Embryonic facial prominence (tissue), 1 donor: ENCODE measurements around the gene ORM1.
"Not testable (repeated sequence)": the region's sequence is repeated elsewhere in the genome, so short reads cannot be mapped to it uniquely, and the experiment has no call there.

Experiments
- DNase-seq: peaks from one replicate; pipeline ENCODE4 v3.0.0-alpha.2; 2016; ENCODE audit errors: extremely low spot score

The ORM1 gene

GRCh38 chr9:114308361-114308950 lies 14.4 kb upstream of the ORM1 start:
- DNase-seq, result no peak

DNA sequence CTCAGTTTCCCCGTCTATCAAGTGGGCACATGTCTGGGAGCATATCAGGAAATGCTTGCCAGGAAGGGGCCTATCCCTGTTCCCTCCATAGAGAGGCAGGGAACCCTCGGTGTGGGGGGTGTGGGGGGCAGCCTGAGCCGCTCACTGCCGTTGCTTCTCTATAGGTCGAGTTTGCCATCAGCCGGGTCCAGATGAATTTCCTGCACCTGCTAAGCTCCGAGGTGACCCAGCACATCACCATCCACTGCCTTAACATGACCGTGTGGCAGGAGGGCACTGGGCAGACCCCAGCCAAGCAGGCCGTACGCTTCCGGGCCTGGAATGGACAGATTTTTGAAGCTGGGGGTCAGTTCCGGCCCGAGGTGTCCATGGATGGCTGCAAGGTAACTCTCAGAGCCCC lies 13.8 kb upstream of the ORM1 start:
- DNase-seq, result no peak

GRCh38 chr9:114310471-114311450 lies 12.1 kb upstream of the ORM1 start:
- no peak for DNase-seq

GRCh38 chr9:114311571-114312512 lies 11.1 kb upstream of the ORM1 start:
- no peak for DNase-seq

GRCh38 chr9:114312513-114312875 lies 10.4 kb upstream of the ORM1 start:
- DNase-seq, result no peak

DNA sequence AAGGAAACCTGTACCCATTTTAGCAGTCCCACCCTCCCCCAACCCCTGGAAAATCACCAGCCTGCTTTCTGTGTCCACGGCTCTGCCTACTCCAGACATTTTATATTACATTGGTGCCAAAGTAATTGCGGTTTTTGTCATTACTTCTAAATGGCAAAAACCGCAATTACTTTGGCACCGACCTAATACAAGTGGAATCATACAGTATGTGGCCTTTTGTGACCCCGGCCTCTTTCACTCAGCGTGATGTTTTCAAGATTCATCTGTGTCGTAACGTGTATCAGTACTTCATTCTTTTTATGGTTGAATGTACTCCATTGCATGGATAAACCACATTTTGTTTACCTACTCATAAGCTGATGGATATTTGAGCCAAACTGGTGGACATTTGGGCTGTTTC lies 9.7 kb upstream of the ORM1 start:
- no peak for DNase-seq

DNA sequence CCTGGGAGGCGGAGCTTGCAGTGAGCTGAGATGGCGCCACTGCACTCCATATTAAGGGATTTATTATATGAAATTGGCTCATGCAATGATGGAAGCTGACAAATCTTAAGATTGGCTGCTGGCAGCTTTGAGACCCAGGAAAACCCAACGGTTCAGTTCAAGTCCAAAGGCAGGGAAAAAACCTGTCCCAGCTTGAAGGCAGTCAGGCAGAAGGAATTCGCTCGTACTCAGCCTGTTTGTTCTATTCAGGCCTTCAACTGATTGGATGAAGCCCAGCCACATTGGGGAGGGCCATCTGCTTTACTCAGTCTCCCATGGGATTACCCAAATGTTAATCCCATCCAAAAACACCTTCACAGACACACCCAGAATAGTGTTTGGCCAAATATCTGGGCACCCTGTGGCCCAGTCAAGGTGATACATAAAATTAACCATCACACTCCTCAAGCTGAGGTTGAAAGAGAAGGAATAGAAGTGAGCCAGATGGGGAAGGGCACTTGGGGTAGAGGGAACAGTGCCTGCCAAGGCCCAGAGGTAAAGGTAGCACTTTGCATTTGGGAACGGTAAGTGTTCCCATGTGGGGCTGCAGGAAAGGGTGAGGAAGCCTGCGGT lies 8.5 kb upstream of the ORM1 start:
- DNase-seq, result no peak

DNA sequence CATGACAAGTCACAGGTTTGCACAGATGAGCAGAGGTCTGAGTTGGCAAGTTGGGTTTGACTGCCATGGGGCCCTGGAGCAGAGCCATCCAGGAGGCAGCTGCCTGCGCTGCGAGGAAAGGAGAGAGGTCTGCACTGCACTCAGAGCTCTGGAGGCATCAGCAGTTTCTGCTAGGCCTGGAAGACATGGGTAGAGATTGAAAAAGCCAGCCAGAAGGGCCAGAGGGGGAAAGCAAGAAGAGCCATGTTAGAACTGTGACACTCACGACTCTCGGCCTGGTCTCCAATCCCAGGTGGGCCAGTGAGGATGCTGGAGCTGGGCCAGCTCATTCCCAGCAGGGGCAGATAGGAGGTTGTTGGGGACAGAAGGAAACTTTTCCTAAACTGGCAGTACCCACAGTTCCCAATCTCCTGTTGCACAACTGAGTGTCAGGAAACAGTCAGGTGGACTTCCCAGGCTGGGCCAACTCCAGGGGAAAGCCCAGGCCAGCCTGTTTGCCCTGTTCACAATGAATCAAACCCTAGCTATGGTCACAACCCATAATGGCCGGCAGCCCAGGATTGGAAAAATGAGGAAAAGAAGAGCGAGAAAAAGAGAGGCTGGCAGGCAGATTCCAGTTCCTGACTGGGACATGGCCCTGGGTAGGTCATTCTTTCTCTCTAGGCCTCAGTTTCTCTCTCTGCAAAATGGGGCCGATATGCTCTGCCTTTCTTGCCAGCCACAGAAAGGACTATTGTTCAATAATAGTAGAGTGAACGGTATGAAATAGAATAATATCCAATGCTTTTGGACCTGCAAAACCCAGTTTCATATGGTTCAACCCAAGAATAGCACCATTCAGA lies 7.8 kb upstream of the ORM1 start:
- no peak for DNase-seq

GRCh38 chr9:114315723-114316363 lies 7.1 kb upstream of the ORM1 start:
- no peak for DNase-seq

DNA sequence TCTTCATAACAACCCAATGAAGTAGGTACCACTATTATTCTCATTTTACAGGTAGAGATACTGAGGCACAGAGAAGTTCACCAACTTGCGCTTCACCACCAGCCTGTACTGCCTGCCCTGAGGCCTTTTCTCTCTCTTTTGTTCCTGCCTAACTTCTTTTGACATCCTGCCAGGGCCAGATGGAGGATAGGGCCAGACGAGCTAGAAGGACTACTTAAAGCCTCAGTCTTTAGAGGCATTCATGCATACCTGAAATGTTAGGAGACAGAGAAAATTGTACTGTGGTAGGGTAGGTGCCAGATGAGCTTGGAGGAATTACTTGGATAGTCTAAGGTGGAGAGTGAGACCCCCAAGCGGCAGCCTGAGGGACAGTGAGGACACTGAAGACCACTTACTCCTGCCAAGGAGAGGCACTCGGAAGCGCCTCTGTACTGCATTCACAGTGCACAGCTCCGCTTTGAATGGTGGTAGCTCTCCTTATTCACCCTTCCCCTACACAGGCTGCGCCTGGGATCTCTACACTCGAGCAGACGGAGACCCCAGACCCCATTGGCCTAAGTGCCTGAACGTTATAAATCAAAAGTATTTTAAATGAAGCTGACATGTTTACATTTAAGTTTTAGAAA lies 6.2 kb upstream of the ORM1 start:
- no peak for DNase-seq

- no peak for DNase-seq
These were observed 5.1 kb upstream of the ORM1 start for GRCh38 chr9:114317665-114318357.

DNA sequence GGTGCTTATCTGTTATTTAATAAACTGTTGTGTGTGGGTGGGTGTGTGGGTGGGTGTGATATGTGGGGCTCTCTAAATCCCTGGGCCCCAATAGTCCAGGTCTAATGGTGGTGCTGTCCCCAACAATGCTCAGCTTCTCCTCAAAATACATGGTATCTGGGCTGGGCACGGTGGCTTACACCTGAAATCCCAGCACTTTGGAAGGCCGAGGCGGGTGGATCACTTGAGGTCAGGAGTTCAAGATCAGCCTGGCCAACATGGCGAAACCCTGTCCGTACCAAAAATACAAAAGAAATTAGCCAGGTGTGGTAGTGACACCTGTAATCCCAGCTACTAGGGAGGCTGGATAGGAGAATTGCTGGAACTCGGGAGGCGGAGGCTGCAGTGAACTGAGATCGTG lies 4.5 kb upstream of the ORM1 start:
- no peak for DNase-seq

DNA sequence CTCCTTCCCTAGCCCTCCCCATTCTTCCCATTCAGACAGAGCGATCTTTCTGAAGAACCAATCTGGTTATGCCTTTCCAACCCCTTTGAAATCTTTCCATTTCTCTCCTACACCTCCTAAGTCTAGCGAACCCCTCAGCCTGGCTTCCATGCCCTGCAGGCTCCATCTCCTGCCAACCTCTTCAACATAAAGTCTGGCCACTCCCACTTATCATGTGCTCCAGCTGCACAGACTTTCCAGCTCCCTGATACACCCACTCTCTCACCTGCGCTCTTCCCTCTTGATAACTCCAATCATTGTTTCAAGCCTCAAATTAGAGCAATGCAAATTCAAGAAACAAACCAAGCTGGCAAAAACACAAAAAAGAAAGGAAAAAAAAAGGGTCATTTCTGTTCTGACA lies 3.8 kb upstream of the ORM1 start:
- DNase-seq, result no peak

DNA sequence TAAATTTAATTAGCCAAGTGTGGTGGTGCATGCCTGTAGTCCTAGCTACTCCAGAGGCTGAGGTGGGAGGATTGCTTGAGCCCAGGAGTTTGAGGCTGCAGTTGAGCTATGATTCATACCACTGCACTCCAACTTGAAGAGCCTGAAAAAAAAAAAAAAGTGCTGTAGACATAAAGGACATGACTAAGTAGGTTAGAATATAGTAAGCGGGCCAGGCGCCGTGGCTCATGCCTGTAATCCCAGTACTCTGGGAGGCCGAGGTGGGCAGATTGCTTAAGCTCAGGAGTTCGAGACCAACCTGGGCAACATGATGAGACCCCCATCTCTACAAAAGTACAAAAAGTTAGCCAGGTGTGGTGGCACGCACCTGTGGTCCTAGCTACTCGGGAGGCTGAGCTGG lies 2.2 kb upstream of the ORM1 start:
- DNase-seq, result not testable (repeated sequence)

- no peak for DNase-seq
These were observed 1.1 kb upstream of the ORM1 start for GRCh38 chr9:114321759-114322158.

- DNase-seq, result not testable (repeated sequence)
These were observed 609 bp upstream of the ORM1 start for GRCh38 chr9:114322160-114322818.

DNA sequence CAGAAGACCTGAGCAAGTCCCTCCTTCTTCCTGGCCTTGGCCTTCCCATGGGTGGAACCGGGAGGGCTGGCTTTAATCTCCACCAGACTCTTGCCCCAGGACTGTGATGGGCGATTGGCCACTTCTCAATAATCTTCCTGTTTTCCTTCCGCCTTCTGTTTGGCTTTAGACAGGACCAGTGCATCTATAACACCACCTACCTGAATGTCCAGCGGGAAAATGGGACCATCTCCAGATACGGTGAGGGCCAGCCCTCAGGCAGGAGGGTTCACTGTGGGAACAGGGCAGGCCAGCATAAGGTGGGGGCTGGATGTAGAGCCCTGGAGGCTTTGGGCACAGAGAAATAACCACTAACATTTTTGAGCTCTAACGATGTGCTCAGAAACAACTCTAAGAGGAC lies 951 bp downstream of the ORM1 start:
- DNase-seq, result not testable (repeated sequence)

GRCh38 chr9:114324492-114324891 lies 1.6 kb downstream of the ORM1 start:
- no peak for DNase-seq

GRCh38 chr9:114324965-114325364 lies 2.1 kb downstream of the ORM1 start:
- not testable (repeated sequence) for DNase-seq
